Epithelial cell of prostate (primary cell): Measurements from ENCODE around the gene SPDYE3.
"Not testable (repeated sequence)": the region's sequence is repeated elsewhere in the genome, so short reads cannot be mapped to it uniquely, and the experiment has no call there.

Experiments used
- DNase-seq: peaks from one replicate; pipeline ENCODE4 v3.0.0-alpha.2; 2011; ENCODE audit warnings: low read depth, low spot score
- H3K27ac ChIP-seq: fragments of 450-650 bp; 2 replicates; pipeline ENCODE4 v1.5.1; 2017; ENCODE audit warnings: mild to moderate bottlenecking

The SPDYE3 gene, protein sequence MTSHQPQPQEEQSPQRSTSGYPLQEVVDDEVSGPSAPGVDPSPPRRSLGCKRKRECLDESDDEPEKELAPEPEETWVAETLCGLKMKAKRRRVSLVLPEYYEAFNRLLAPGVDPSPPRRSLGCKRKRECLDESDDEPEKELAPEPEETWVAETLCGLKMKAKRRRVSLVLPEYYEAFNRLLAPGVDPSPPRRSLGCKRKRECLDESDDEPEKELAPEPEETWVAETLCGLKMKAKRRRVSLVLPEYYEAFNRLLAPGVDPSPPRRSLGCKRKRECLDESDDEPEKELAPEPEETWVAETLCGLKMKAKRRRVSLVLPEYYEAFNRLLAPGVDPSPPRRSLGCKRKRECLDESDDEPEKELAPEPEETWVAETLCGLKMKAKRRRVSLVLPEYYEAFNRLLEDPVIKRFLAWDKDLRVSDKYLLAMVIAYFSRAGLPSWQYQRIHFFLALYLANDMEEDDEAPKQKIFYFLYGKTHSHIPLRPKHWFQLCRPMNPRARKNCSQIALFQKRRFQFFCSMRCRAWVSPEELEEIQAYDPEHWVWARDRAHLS

GRCh38 chr7:100307402-100307801, at the start of gene SPDYE3:
Gene SPDYE3 (plus strand): TSS chr7:100307702. CDS start chr7:100307886, 184 bp downstream.
- not testable (repeated sequence) for DNase-seq, H3K27ac ChIP-seq

DNA sequence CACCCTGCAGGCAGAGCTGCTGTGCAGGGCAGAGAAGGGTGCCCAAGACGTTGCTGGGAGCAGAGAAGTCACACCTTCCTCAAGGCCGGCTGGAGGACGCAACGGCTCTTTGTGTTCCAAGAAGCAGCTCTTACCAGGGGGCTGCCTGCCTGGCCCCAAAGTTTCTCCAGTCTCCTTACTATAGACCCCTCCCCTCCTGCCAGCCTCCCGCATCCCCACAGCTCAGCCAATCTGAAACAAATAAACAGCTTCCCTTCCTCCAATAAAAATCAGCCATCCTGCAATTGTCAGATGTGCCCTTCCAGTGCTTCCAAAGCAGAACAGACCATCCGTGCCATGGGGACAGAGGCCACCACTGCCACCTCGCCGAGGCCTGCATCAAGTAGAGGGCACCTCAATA, 47.5 kb upstream of the SPDYE3 start:
- not testable (repeated sequence) for DNase-seq, H3K27ac ChIP-seq

DNA sequence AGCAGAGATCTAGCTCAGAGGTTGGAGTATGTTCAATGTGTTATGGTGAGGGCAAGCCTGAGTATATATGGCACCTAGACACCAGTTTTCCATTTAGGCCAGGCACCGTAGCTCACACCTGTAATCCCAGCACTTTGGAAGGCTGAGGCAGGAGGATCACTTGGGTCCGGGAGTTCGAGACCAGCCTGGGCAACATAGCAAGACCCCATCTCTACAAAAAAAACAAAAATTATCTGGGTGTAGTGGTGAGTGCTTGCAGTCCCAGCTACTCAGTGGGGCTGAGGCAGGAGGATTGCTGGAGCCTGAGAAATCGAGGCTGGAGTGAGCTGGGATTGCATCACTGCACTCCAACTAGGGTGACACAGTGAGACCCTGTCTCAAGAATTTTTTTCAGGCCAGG, 44.6 kb upstream of the SPDYE3 start:
- H3K27ac ChIP-seq, DNase-seq: not testable (repeated sequence)

DNA sequence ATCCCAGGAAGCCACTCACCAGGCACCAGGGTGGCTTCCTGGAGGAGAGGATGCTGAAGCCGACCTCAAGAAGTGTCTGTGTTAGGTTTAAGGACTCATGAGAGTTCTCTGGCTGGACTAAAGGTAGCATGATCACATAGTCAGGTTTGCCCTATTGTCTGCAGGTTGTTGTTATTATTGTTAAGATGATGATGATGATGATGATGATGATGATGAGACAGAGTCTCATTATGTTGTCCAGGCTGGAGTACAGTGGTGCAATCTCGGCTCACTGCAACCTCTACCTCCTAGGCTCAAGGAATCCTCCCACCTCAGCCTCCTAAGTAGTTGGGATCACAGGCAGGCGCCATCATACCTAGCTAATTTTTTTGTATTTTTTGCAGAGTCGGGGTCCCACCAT, 43.3 kb upstream of the SPDYE3 start:
- not testable (repeated sequence) for DNase-seq, H3K27ac ChIP-seq

DNA sequence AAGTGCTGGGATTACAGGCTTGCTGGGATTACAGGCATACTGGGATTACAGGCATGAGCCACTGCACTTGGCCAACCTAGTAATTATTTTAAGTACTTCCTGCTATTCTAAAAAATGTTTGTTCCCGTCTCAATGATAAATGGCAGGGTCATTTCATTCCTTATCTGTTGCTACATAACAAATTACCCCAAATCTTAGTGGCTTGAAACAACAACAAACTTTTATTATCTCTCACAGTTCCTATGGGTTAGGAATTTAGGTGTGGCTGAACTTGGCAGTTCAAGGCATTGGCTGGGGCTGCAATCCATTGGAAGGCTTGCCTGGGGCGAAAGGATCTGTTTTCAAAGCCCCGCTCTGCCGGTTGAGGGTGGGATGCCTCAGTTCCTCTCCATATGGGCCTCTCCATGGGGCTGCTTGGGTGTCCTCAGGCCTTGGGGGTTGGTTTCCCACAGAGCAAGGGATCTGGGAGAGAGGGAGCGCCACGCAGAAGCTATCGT, 42.8 kb upstream of the SPDYE3 start:
- H3K27ac ChIP-seq, DNase-seq: not testable (repeated sequence)

- H3K27ac ChIP-seq, DNase-seq: not testable (repeated sequence)
Observed at GRCh38 chr7:100265851-100266250, 41.7 kb upstream of the SPDYE3 start.

DNA sequence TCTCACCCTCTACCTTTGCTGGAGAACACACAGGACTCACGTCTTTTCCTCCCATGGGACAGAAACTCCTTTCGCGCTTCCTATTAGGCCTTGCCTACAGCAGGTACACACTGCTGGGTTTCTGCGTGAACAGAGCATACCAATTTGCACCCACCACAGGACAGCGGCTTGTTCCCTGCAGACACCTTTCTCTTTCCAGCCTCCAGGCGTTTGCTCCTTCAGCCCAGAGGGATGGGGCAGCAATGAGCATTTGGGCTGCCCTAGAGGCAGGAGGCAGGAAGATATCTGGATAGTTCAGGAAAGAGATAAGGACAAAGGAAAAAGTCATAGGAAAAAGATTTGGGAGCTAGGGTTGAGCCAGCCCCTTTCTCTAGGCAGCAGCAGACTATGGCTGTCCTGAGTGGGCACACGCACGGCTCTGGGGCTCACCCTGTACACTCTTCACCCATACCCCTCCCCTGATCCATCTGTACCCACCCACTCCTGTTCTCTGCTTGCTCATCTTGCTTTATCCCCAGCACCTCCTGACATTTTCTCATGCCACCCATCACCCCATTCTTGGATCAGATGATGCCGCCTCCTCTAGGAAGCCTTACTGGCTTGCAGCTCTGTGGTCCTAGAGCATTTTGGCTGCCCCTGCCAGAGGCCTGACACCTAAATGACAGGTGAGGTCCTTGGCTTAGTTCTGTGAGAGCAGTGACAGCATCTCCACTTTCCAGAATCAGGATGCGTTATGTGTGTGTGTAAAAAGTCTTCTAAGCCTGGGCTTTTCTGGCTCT, 40.7 kb upstream of the SPDYE3 start:
- DNase-seq: no peak

DNA sequence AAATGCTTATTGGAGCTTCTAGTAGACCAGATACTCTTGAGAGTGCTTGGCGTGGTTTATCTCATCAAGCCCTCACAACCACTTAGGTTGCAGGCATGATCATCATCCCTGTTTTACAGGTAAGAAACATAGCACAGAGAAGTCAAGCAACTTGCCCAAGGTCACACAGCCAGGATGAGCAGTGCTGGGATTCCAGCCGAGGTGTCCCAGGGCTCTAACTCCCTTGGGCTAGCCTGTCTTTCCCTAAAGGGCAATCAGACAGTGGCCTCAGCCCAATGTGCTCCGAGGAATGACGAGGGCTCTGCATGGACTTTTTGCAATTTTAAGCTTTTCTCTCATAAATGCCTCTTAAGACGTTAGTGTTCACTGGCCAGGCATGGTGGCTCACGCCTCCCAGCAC, 39.9 kb upstream of the SPDYE3 start:
- no peak for DNase-seq
- no peak overlapping the region for H3K27ac ChIP-seq

More for the DNA sequence above, 40.7 kb upstream of the SPDYE3 start:
- no peak overlapping the region for H3K27ac ChIP-seq

- H3K27ac ChIP-seq, DNase-seq: not testable (repeated sequence)
Observed at GRCh38 chr7:100268882-100269281, 38.6 kb upstream of the SPDYE3 start.

DNA sequence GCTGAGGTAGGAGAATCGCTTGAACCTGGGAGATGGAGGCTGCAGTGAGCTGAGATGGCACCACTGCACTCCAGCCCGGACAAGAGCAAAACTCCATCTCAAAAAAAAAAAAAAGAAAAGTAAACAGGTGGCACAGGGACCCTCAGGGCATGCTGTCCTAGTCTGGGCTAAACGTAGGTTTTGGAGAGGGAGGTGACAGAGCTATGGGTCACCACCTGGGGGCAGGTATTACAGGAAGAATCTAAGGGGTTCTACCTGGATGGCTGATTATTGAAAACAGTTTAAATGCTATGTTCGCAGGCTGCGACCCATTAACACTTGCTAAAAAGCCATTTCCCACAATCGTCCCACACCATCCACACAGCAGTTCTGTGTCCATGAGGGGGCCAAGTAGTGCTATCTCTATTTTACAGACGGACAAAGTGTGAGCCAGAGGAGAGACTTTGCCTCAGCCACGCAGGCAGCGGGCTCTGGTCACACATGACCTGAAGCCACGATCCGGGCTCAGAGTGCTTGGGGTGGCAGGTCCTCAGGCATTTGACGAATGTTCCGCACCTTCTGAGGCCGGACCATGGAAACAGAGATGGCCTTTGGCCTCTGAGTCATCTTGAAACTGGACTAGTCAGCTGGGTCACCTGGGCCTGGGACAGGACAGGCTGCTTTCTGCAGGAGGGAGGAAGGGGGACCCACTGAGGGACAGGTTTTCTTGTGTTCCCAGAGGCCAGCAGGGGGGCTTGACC, 38.0 kb upstream of the SPDYE3 start:
- DNase-seq, H3K27ac ChIP-seq: not testable (repeated sequence)

GRCh38 chr7:100270046-100270918, 37.2 kb upstream of the SPDYE3 start:
- not testable (repeated sequence) for H3K27ac ChIP-seq, DNase-seq

- DNase-seq, H3K27ac ChIP-seq: not testable (repeated sequence)
Observed at GRCh38 chr7:100270941-100271593, 36.4 kb upstream of the SPDYE3 start.

DNA sequence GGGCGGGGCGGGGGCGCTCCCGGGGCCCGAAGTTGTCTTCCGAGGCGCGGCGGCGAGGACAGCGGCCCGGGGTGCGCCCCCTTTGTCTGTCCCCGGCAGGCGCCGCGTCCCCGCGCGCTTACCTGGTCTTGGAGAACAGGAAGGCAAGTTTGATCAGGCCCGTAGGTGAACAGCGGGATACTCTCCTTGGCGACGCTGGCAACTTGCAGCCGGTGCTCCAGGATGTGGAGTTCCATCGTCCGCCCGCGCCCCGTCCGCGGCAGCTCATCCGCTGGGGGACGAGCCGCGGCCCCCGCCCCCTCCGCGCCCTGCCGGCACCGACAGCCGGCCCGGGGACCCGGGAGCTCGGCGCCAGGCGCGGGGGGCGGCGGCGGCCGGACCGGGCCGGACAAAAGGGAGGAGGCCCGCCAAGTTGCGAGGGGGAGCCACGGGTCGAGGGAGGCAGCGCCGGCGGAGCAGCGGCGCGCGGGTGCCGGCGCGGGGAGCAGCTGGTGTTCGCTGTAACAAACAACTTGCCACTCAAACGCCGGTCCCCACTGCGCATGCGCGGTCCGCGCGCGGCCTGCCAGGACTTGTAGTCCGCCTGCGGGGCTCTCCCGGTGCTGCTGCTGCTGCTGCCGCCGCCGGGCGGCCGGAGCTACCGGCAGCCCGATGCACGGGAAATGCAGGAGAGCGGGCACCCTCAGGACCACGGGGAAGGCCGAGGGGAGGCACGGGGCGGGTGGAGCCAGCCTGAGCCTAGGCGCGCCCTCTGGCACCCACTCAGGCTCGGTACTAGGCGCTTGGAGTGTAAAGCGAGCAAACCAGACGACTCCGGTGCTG, 35.6 kb upstream of the SPDYE3 start:
- DNase-seq: peak; percentile 64
- H3K27ac ChIP-seq: no peak overlapping the region

- DNase-seq, H3K27ac ChIP-seq: not testable (repeated sequence)
Observed at GRCh38 chr7:100272538-100272902, 35.0 kb upstream of the SPDYE3 start.

- H3K27ac ChIP-seq: no peak overlapping the region
- DNase-seq: no peak
Observed at GRCh38 chr7:100275120-100275519, 32.4 kb upstream of the SPDYE3 start.

DNA sequence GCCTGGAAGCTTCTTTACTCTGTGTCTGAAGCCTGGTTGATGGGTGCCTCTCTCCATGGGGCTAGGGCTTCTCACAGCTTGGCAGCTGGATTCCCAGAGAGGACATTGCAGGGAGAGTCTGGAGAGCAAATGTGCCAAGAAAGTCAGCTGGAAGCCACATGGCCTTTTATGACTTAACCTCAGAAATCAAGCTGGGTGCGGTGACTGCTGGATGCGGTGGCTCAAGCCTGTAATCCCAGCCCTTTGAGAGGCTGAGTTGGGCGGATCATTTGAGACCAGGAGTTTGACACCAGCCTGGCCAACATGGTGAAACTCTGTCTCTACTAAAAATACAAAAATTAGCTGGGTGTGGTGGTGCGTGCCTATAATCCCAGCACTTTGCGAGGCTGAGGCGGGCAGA, 31.4 kb upstream of the SPDYE3 start:
- H3K27ac ChIP-seq, DNase-seq: not testable (repeated sequence)

DNA sequence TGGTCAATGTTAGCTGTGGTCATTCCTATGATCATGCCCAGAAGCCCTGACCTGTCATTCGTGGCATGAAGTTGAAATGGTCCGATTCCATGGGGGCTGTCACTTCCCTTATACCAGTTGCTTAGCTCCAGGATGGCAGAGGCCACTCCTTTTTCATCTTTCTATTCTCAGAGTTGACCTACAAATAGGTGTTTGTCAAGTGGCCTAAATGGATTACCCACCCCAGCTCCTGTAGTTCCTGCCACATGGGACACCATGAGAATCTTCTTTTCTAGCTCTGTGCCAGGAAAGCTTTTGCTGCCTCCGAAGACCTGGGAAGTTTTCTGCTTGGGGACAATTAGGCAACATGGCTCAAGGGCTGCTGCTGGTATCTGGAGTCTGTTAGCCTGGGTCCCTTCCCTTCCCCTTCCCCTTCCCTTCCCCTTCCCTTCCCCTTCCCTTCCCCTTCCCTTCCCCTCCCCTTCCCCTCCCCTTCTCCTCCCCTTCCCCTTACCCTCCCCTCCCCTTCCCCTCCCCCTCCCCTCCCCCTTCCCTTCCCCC, 25.4 kb upstream of the SPDYE3 start:
- not testable (repeated sequence) for H3K27ac ChIP-seq, DNase-seq

DNA sequence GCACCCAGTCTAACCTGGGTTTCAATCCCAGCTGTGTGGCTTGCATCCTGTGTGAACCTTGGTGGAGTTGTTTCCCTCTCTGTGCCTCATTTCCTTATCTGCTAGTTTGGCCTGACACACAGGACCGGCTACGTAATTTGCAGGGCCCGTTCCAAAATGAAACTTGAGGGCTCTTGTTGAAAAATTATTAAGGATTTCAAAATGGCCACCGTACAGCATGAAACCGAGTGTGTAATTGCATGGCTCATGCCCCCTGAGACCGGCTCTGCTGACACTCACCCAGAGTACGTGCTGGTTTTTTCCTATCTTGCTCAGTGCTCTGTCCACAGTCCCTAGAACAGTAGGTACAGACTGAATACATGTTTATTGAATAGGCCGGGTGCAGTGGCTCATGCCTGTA, 24.4 kb upstream of the SPDYE3 start:
- DNase-seq, H3K27ac ChIP-seq: not testable (repeated sequence)
